Hepatocyte (in vitro differentiated cells): ENCODE results near the gene TMEM135.

Experiments used
- EZH2 ChIP-seq: fragments of 200-600 bp; sonication (generic); IDR thresholded peaks from 2 replicates; pipeline ENCODE4 v1.6.1; 2016; ENCODE audit warnings: antibody characterized with exemption, mild to moderate bottlenecking, borderline replicate concordance
- TF ChIP-seq, protein P1 (sequence below): fragments of 200-600 bp; sonication (generic); IDR thresholded peaks from 2 replicates; pipeline ENCODE4 v1.5.1; 2016; ENCODE audit warnings: antibody characterized with exemption, mild to moderate bottlenecking; ENCODE audit not compliant: poor library complexity

GRCh38 chr11:87299041-87299481 lies 261.3 kb downstream of the TMEM135 start:
- TF ChIP-seq EZH2, result no peak
- TF ChIP-seq, protein P1, sequence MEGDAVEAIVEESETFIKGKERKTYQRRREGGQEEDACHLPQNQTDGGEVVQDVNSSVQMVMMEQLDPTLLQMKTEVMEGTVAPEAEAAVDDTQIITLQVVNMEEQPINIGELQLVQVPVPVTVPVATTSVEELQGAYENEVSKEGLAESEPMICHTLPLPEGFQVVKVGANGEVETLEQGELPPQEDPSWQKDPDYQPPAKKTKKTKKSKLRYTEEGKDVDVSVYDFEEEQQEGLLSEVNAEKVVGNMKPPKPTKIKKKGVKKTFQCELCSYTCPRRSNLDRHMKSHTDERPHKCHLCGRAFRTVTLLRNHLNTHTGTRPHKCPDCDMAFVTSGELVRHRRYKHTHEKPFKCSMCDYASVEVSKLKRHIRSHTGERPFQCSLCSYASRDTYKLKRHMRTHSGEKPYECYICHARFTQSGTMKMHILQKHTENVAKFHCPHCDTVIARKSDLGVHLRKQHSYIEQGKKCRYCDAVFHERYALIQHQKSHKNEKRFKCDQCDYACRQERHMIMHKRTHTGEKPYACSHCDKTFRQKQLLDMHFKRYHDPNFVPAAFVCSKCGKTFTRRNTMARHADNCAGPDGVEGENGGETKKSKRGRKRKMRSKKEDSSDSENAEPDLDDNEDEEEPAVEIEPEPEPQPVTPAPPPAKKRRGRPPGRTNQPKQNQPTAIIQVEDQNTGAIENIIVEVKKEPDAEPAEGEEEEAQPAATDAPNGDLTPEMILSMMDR, result no peak
